GM12878 (cell line): Measurements from ENCODE around the gene GPRC5B.

ENCODE experiments used
- CHD4 ChIP-seq: fragments of 200-600 bp; sonication (generic); IDR thresholded peaks from 2 replicates; pipeline ENCODE4 v1.6.1; 2016; ENCODE audit warnings: mild to moderate bottlenecking
- CREB1 ChIP-seq: IDR thresholded peaks from 2 replicates; pipeline ENCODE4 v1.6.1; 2012; ENCODE audit warnings: low read depth, mild to moderate bottlenecking, inconsistent platforms
- EZH2 ChIP-seq: IDR thresholded peaks from 2 replicates; pipeline ENCODE4 v1.6.1; 2012; ENCODE audit warnings: low read depth, mild to moderate bottlenecking, control low read depth, inconsistent platforms, low read length, borderline replicate concordance; ENCODE audit not compliant: control insufficient read depth
- GABPA ChIP-seq: IDR thresholded peaks from 2 replicates; pipeline ENCODE4 v1.6.1; 2014; ENCODE audit warnings: antibody characterized with exemption, low read depth, mild to moderate bottlenecking, inconsistent platforms
- NFYB ChIP-seq: IDR thresholded peaks from 2 replicates; pipeline ENCODE4 v1.6.1; 2011; ENCODE audit warnings: low read depth, mild to moderate bottlenecking, low read length, improper control_type of control experiment, moderate library complexity; ENCODE audit not compliant: insufficient read depth
- POLR2A ChIP-seq: IDR thresholded peaks from 2 replicates; pipeline ENCODE4 v1.6.1; 2011; ENCODE audit warnings: low read depth, mild to moderate bottlenecking, low read length
- SMARCA5 ChIP-seq: fragments of 450-650 bp; IDR thresholded peaks from 2 replicates; pipeline ENCODE4 v1.6.1; 2017; ENCODE audit warnings: mild to moderate bottlenecking
- SPI1 ChIP-seq: IDR thresholded peaks from 2 replicates; pipeline ENCODE4 v1.6.1; 2011; ENCODE audit warnings: low read depth, mild to moderate bottlenecking, low read length, moderate library complexity, borderline replicate concordance; ENCODE audit not compliant: insufficient read depth
- TCF12 ChIP-seq: IDR thresholded peaks from 2 replicates; pipeline ENCODE4 v1.6.1; 2011; ENCODE audit warnings: low read depth, mild to moderate bottlenecking, low read length
- ZBTB40 ChIP-seq: fragments of 450-650 bp; IDR thresholded peaks from 2 replicates; pipeline ENCODE4 v1.6.1; 2016; ENCODE audit warnings: mild to moderate bottlenecking, moderate library complexity, borderline replicate concordance

- no peak for TF ChIP-seq SMARCA5
- no peak for TF ChIP-seq SPI1
- TF ChIP-seq CHD4, result no peak
- TF ChIP-seq NFYB, result no peak
- no peak for TF ChIP-seq ZBTB40
- no peak for TF ChIP-seq GABPA
- TF ChIP-seq TCF12, result no peak
- TF ChIP-seq EZH2, result no peak
- TF ChIP-seq CREB1, result no peak
- no peak for TF ChIP-seq POLR2A
Observed at GRCh38 chr16:19848756-19849155, 35.9 kb downstream of the GPRC5B start.
